Natural killer cell treated with Interleukin-12 subunit alpha and Interleukin-12 subunit beta and Interleukin-15 and Interleukin-18, amount 100 ng/mL, for 72 hours (primary cell): ENCODE results near the gene ZNF117. TPM values are rescaled to one million over a fixed set of nuclear protein-coding genes. Genes with fewer than 3 reads are reported as not detected.

ENCODE experiments used
- ATAC-seq, 2 donors: fragments of 150-1000 bp; cut with Tn5 transposase in 1 of 2; sonication (Bioruptor Pico), chemical (Tn5 transposase) in 1 of 2; 2 replicates each; pipeline ENCODE4 v1.10.0; 2021
- DNase-seq: peaks from one replicate; pipeline ENCODE4 v3.0.0; 2022; ENCODE audit warnings: low spot score
- H3K27ac Mint-ChIP-seq, 2 donors: 1 replicate in 1 of 2; 2 replicates in 1 of 2; pipeline ENCODE4 v1.8.0; 2022; ENCODE audit warnings: mixed read lengths in 2 of 2, mild to moderate bottlenecking in 1 of 2, moderate library complexity in 1 of 2
- H3K27me3 Mint-ChIP-seq, 2 donors: 1 replicate in 1 of 2; 2 replicates in 1 of 2; pipeline ENCODE4 v1.8.0; 2022; ENCODE audit warnings: mixed read lengths in 2 of 2
- H3K36me3 Mint-ChIP-seq: one replicate; pipeline ENCODE4 v1.8.0; 2022; ENCODE audit warnings: mixed read lengths
- H3K4me1 Mint-ChIP-seq, 2 donors: 1 replicate in 1 of 2; 2 replicates in 1 of 2; pipeline ENCODE4 v1.8.0; 2022; ENCODE audit warnings: low read depth in 2 of 2, mixed read lengths in 2 of 2, mild to moderate bottlenecking in 1 of 2
- H3K4me3 Mint-ChIP-seq: one replicate; pipeline ENCODE4 v1.8.0; 2022; ENCODE audit warnings: mixed read lengths
- H3K9me3 Mint-ChIP-seq: 2 replicates; pipeline ENCODE4 v1.8.0; 2022; ENCODE audit warnings: mixed read lengths
- total RNA-seq, 2 donors: library from RNA; stranded (reverse); gene quantifications; one replicate each; pipeline ENCODE4 v1.2.3, GENCODE V29; 2022

The ZNF117 gene
- total RNA-seq, 2 donors from 2014 or later = 8.0 to 14.2 TPM

DNA sequence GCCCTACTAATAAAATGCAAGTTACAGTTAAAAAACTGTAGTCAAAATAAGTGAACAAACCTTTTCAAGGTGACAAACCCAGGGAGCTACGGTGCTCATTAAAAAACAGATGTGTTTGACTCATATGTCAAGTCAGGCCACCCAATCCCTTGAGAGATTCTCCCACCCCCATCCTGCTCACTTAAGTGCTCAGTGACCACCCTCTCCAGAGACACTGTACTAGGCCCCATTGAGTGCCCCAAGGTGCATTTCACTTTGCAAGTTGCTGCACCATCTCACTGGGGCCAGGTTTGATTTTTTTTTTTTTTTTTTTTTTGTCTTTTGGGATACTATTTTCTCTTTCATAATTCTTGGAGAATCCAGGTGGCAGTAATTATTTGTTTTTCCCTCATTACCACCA is 13.7 kb upstream of the ZNF117 start:
- H3K4me1 Mint-ChIP-seq = peaks cover 46 to 51% of the 10 kb centered on the region in 2 donors
- H3K27ac Mint-ChIP-seq = peak overlapping the region; percentile 89 to 97
- peaks cover 16% of the 10 kb centered on the region for H3K36me3 Mint-ChIP-seq
- peak overlapping the region; percentile 95 for H3K4me3 Mint-ChIP-seq
- ATAC-seq (no peak), DNase-seq (no peak)
- H3K27me3 Mint-ChIP-seq = no peaks in the 10 kb centered on the region
- H3K9me3 Mint-ChIP-seq = no peaks in the 10 kb centered on the region

- H3K9me3 Mint-ChIP-seq = peaks cover 2% of the 10 kb centered on the region
- no peak overlapping the region for H3K27ac Mint-ChIP-seq
- no peak overlapping the region for H3K4me3 Mint-ChIP-seq
- H3K4me1 Mint-ChIP-seq = peaks cover 51 to 57% of the 10 kb centered on the region in 2 donors
- no peak for DNase-seq
- peaks cover 31% of the 10 kb centered on the region for H3K36me3 Mint-ChIP-seq
- no peaks in the 10 kb centered on the region for H3K27me3 Mint-ChIP-seq
- no peak for ATAC-seq
Measured at GRCh38 chr7:65002972-65003585, 12.2 kb upstream of the ZNF117 start.

DNA sequence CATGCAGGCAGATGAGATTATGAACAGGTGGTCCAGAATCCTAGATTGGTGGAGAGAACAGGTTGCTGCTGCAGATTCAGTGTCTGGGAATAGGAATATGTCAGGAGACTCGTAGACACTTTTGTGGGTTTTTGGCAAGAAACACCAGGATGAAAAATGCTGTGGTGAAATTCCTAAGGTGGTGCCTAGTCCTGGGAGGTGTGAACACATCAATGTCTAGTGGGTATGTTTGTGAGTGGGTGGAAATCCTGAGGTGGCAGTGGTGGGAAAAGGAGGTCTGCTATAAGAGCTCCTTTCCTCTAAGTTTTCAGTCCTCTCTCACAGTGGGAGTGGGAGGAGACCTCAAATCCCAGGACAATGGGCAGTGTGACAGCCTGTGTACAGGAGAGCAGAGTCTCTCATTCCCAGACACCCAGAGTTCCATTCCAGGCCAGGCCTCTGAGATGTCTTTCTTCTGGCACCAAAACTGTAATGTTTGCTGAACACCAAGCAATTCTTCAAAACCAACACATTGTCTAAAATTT is 10.5 kb upstream of the ZNF117 start:
- Mint-ChIP-seq H3K9me3 (peaks cover 14% of the 10 kb centered on the region), H3K27me3 (no peaks in the 10 kb centered on the region), H3K4me1 (peaks cover 42 to 53% of the 10 kb centered on the region in 2 donors), H3K27ac (no peak overlapping the region), H3K4me3 (no peak overlapping the region), H3K36me3 (peaks cover 38% of the 10 kb centered on the region)
- DNase-seq (no peak), ATAC-seq (no peak)

- DNase-seq = no peak
- peak overlapping the region in 1 of 2 donors; percentile 39 for H3K27ac Mint-ChIP-seq
- H3K4me3 Mint-ChIP-seq = no peak overlapping the region
- ATAC-seq = no peak
- H3K9me3 Mint-ChIP-seq = peaks cover 18% of the 10 kb centered on the region
- H3K27me3 Mint-ChIP-seq = no peaks in the 10 kb centered on the region
- H3K4me1 Mint-ChIP-seq = peaks cover 25 to 41% of the 10 kb centered on the region in 2 donors
- peaks cover 43% of the 10 kb centered on the region for H3K36me3 Mint-ChIP-seq
Measured at GRCh38 chr7:64999165-65000004, 8.5 kb upstream of the ZNF117 start.

- no peak for ATAC-seq
- H3K27ac Mint-ChIP-seq = peak overlapping the region in 1 of 2 donors; percentile 39
- no peak overlapping the region for H3K4me3 Mint-ChIP-seq
- H3K9me3 Mint-ChIP-seq = peaks cover 19% of the 10 kb centered on the region
- DNase-seq = no peak
- H3K36me3 Mint-ChIP-seq = peaks cover 45% of the 10 kb centered on the region
- peaks cover 23 to 40% of the 10 kb centered on the region in 2 donors for H3K4me1 Mint-ChIP-seq
- no peaks in the 10 kb centered on the region for H3K27me3 Mint-ChIP-seq
Measured at GRCh38 chr7:64998865-64999164, 8.0 kb upstream of the ZNF117 start.

DNA sequence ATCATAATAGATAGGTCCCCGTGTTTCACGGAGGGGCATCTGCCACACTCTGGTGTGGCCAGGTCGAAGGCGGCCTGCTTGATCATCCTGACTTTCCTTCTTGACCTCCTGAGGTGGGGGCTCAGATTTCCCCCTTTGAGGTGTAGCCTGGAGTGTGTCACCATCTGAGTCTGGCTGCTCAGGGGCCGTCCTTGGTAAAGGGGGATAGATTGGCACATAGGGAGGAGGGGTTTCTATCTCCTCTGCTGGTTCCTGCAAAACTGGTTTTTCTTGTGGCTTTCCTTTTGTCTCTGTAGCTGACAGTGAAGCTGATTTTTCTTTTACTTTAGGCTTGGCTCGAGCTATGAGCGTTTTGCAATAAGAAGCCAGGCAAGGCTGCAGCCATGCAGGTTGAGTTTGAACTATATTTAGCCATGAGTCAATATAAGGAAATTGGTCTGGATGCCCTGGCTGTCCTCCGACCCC is 7.1 kb upstream of the ZNF117 start:
- no peak for ATAC-seq
- DNase-seq = no peak
- H3K4me1 Mint-ChIP-seq = peaks cover 19 to 34% of the 10 kb centered on the region in 2 donors
- H3K36me3 Mint-ChIP-seq = peaks cover 45% of the 10 kb centered on the region
- H3K9me3 Mint-ChIP-seq = peaks cover 19% of the 10 kb centered on the region
- H3K27ac Mint-ChIP-seq = no peak overlapping the region
- H3K27me3 Mint-ChIP-seq = no peaks in the 10 kb centered on the region
- H3K4me3 Mint-ChIP-seq = no peak overlapping the region

DNA sequence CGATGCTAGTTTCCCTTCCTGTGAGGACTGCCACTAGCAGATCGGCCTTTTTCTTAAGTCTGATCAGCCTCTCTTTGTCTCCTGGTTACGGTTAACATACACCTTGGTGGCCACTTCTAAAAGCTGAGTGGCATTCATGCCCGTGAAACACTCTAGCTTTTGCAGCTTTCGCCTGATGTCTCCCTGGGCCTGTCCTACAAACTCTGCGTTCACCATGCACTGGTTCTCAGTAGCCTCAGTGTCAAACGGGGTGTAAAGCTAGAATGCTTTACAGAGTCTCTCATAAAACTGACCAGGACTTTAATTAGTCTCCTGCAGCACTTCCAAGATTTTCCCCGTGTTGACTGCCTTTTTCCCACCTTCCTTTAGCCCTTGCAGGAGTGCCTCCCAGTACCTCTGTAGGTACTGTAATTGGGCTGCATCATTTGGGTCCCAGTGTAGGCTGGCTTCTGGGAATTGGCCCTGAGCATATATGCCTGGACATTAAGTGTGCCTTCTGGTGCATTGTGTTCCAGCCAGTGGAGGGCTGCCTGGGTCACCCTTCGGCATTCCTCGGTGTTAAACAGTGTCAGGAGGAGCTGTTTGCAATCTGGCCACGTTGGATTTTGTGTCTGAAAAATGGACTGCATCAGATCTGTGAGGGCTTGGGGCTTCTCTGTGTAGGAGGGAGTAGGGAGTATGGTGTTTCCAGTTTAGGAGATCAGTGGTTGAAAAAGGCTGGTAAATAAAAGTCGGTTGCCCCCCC is 6.5 kb upstream of the ZNF117 start:
- Mint-ChIP-seq H3K27me3 (no peaks in the 10 kb centered on the region), H3K4me3 (no peak overlapping the region), H3K4me1 (peaks cover 13 to 31% of the 10 kb centered on the region in 2 donors), H3K27ac (no peak overlapping the region), H3K36me3 (peaks cover 50% of the 10 kb centered on the region), H3K9me3 (peaks cover 20% of the 10 kb centered on the region)
- DNase-seq (no peak), ATAC-seq (no peak)

DNA sequence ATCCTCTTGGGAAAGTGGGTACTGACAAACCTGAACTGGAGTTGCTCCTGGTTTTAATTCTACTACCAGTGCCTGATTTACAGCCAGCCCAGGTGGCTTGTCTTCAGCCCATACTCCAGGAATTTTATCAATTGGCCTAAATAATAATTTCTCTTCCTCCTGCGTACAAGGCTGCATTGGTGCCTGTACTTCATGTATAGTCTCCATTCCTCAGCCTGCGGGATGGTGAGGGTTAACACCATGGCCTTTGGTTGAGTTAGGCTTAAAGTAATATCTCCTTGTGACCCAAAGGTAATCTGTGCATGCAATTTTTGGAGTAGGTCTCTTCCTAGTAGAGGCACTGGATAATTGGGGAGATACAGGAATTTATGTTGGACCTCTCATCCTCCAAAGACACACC is 5.5 kb upstream of the ZNF117 start:
- peaks cover 22% of the 10 kb centered on the region for H3K9me3 Mint-ChIP-seq
- H3K27ac Mint-ChIP-seq = no peak overlapping the region
- peaks cover 6 to 24% of the 10 kb centered on the region in 2 donors for H3K4me1 Mint-ChIP-seq
- DNase-seq (no peak), ATAC-seq (no peak)
- no peak overlapping the region for H3K4me3 Mint-ChIP-seq
- no peaks in the 10 kb centered on the region for H3K27me3 Mint-ChIP-seq
- H3K36me3 Mint-ChIP-seq = peaks cover 47% of the 10 kb centered on the region

DNA sequence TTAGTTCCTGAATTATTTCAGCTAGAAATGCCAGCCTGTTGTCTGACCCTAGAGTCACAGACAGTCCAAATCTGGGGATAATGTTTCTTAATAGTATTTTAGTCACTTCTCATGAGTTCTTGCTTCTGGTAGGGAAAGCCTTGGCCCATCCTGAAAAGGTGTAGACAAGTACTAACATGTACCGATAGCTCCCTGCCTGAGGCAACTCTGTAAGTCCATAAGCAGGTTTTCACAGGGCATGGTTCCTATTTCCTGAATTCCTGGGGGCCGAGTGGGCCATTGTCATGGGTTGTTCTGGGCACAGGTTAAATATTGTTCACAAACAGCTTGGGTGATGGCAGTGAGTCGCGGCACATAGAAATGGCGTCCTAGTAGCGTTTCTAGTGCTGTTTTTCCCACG is 3.1 kb upstream of the ZNF117 start:
- ATAC-seq (no peak), DNase-seq (no peak)
- Mint-ChIP-seq H3K9me3 (peaks cover 34% of the 10 kb centered on the region), H3K27me3 (no peaks in the 10 kb centered on the region), H3K27ac (no peak overlapping the region), H3K36me3 (peaks cover 49% of the 10 kb centered on the region), H3K4me3 (no peak overlapping the region), H3K4me1 (peaks cover 0 to 9% of the 10 kb centered on the region in 2 donors)

DNA sequence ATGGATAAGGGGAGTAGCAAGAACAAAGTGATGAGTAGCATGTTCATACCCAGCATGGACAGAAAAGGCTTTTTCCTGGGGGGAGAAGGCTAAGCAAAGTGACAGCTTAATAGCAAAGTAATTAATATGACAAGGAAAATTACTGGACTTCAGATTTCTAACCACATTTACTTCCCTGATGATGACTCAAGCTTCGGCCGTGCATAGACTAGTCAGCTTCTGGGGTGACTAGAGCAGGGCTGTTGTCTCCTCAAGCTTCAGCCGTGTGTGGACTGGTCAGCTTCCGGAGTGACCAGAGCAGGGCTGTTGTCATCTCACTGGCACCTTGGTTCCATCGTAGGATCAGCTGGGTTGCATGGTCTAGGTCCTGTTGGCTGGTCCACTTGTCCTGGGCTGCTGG is 2.1 kb upstream of the ZNF117 start:
- H3K27ac Mint-ChIP-seq = no peak overlapping the region
- H3K36me3 Mint-ChIP-seq = peaks cover 50% of the 10 kb centered on the region
- no peak overlapping the region for H3K4me3 Mint-ChIP-seq
- peaks cover 0 to 4% of the 10 kb centered on the region in 2 donors for H3K4me1 Mint-ChIP-seq
- H3K9me3 Mint-ChIP-seq = peaks cover 37% of the 10 kb centered on the region
- no peaks in the 10 kb centered on the region for H3K27me3 Mint-ChIP-seq
- DNase-seq = no peak
- no peak for ATAC-seq

DNA sequence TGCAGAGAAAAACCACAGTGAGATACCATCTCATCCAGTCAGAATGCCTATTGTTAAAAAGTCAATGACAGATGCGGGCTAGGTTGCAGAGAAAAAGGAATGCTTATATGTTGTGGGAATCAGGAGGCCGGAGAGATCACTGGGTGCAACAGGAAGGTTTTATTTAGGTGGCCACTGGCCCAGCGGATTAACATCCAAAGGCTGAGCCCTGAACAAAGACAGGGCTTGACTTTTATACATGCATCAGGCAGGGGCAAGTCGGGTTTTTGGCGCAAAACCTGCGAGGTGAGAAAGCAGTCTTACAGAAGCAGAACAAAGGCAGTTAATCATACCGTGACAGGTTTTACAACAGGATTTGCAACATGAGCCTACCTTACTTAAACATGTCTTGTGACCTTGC is 620 bp downstream of the ZNF117 start:
- ATAC-seq (no peak), DNase-seq (no peak)
- H3K27me3 Mint-ChIP-seq = no peaks in the 10 kb centered on the region
- peaks cover 65% of the 10 kb centered on the region for H3K36me3 Mint-ChIP-seq
- H3K27ac Mint-ChIP-seq = no peak overlapping the region
- H3K9me3 Mint-ChIP-seq = peaks cover 28% of the 10 kb centered on the region
- H3K4me1 Mint-ChIP-seq = no peaks in the 10 kb centered on the region
- H3K4me3 Mint-ChIP-seq = no peak overlapping the region

DNA sequence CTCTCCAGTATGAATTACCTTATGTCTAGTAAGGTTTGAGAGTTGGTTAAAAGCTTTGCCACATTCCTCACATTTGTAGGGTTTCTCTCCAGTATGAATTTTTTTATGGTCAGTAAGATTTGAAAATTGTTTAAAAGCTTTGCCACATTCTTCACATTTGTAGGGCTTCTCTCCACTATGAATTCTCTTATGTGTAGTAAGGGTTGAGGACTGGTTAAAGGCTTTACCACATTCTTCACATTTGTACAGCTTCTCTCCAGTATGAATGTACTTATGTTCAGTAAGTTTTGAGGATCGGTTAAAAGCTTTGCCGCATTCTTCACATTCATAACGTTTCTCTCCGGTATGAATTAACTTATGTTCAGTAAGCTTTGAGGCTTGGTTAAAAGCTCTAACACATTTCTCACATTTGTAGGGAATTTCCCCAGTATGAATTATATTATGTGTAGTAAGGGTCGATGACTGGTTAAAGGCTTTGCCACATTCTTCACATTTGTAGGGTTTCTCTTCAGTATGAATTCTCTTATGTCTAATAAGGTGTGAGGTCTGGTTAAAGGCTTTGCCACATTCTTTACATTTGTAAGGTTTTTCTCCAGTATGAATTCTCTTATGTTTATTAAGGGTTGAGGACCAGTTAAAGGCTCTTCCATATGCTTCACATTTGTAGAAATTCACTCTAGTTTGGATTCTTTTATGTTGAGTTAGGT is 12.2 kb downstream of the ZNF117 start:
- Mint-ChIP-seq H3K9me3 (peaks cover 19% of the 10 kb centered on the region), H3K36me3 (peaks cover 70% of the 10 kb centered on the region), H3K4me1 (no peaks in the 10 kb centered on the region)

GRCh38 chr7:64965594-64965993 is 25.2 kb downstream of the ZNF117 start:
- DNase-seq = no peak
- Mint-ChIP-seq H3K4me3 (no peak overlapping the region), H3K4me1 (no peaks in the 10 kb centered on the region), H3K36me3 (peaks cover 26% of the 10 kb centered on the region), H3K9me3 (peaks cover 16% of the 10 kb centered on the region), H3K27me3 (no peaks in the 10 kb centered on the region), H3K27ac (no peak overlapping the region)
- ATAC-seq = no peak

More for the DNA sequence above, 12.2 kb downstream of the ZNF117 start:
- Mint-ChIP-seq H3K27ac (no peak overlapping the region), H3K4me3 (no peak overlapping the region), H3K27me3 (no peaks in the 10 kb centered on the region)
- no peak for DNase-seq
- ATAC-seq = no peak
